ENCODE results near the gene TUBA4A.

DNA sequence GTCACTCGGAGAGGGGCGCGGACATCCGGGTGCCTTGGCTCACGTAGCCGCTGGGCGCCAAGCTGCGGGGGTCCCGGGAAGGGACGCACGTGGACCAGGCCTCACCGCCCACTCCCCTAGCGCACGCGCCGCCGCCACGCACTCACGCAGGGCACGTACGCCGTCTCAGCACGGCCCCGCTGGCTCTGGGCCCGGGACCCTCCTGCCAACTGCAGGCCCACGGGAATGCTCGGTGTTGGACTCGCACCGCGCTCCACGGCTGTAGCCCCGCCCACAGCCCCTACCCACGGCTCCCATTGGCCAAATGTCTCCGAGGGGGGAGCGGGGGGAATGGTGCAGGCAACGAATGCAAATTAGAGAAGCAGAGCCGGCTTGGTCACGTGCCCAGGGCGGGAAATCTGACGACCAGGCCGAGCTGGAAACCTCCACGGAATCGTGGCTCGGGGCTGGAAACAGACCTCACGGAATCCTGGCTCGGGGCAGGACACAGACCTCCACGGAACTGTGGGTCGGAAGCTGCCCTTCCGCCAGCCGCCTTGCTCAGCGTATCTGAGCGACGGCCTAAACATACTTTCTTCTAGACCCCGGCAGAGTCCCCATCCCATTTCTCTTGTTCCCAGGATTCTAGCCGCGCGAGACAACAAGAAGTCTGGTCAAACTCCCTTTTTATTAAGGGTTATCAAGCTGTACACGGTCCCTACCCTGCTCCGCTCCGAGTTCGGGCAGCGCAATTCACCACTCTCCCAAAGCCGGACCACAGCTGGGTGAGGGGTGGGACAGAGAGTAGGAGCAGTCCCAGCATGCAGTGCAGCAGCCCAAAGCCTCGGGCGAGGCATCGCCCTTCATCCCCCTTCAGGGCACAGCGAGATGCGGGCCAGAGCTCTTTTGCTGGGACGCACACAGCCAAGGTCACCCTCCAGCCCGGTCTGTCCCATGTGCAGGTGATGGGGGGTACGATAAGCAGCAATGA, 34.7 kb downstream of the TUBA4A start, which contains the start of gene ABCB6:
- TF ChIP-seq POLR2A (IDR thresholded peaks at IDR 0.05; ENCODE audit: low read depth, low read length) = peak; percentile 91
- peak; percentile 87 for TF ChIP-seq POLR2AphosphoS5 (IDR thresholded peaks at IDR 0.05; ENCODE audit: low read depth, low read length)
- peak; percentile 68 for TF ChIP-seq TAF1 (IDR thresholded peaks at IDR 0.05; ENCODE audit: borderline replicate concordance, low read depth, low read length)

Measured in GM12892 (cell line).